HK-2 (cell line): Measurements from ENCODE around the gene DKK3.

Experiments
- DNase-seq: peaks from one replicate; pipeline ENCODE4 v3.0.0-alpha.2; 2018; ENCODE audit not compliant: unreplicated experiment

DKK3 gene

GRCh38 chr11:12003815-12004214 lies 4.6 kb downstream of the DKK3 start:
- DNase-seq = no peak

- DNase-seq = no peak
Measured at GRCh38 chr11:12003336-12003735, 5.1 kb downstream of the DKK3 start.

- no peak for DNase-seq
Measured at GRCh38 chr11:12001186-12001585, 7.2 kb downstream of the DKK3 start.

DNA sequence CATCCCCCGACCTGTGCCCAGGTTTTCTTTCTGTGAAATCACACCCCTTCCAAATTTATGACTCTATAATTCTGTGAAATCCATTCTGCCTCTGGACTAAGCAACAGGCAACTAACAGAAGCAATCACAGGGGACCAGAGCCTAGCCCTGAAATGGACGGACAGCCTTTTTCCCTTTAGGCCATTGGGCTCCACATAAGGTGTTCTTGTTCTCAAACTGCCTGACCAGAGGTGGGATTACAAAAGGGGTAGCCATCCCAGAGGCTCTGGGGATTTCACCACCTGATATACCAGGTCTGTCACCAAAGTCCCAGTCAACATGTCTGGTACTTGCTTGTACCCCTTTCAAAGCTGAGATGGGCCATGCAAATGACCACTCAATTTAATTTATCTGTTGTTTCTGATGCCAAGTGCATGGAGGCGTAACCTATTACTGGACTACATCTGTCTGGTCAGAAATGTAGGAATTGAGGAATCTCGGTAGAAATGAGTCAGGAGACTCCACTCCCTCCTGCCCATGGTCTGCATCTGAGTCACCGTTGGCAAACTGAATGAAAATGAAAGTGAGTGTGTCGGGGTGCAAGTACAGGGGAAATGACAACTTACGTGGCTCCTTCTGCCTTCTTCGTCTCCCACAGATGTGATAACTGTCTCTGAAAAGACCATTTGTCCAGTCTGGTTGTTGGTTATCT lies 10.2 kb downstream of the DKK3 start:
- no peak for DNase-seq

DNA sequence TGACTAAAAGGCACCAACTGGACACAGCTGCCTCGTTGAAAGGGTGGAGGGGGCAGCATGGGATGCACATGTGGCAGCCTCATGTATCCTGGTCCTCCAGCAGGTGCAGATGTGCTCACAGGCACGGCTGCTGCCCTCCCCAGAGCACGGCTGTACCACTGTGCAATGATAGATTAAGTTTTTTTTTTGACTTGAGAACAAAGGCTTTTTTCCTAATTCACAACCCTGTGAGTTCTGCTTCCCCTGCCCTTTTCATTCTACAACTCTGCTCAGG lies 11.4 kb downstream of the DKK3 start:
- DNase-seq = no peak

DNA sequence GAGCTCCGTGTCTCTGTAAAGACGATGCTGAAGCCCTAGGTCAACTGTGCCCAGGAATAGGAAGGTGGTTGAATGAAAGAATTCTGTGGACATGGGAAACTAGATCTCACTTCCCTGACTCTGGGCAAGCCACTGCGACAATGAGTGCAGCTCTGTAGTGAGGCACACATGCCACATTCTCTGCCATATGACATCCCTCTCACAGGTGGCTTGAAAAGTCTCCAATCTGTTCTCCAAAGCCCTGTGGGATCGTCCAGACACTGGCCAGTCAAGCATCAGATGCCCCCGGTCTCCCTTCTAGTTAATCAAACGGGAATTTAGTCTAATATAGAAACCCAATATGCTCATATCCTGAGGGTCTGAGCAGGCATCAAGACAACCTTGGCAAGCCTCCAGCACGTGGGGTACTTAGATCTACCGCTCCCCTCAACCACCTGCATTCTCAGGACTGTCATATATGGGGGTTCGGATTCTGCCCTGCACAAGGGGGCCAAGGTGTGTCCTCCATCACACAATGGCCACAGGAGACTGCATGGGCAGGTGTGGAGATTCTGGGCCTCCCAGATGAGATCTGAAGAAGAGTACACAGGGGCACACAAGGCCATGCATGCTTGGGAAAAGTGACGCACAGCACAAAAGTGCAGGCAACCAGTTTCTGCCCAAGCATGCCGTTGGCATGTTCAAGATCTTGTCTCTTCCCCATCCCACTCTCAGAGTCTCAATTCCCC lies 11.9 kb downstream of the DKK3 start:
- no peak for DNase-seq

DNA sequence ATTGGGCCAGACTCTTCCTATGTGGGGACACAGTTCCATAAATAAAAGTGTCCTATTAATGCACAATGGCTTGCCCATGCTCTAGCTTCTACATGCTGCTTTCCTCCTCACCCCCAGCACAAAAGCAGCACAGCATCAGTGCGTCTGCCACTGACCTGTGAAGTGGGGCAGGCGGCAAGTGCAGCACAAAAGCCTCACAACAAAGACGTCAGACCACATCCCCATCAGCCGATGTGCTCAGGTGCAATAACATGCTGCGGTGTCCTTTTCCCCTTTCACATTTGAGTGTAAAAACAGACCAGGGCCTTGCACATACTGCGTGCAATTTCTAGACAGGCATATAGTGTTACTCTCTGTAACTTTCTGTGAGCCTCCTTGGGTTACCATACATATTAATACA lies 12.8 kb downstream of the DKK3 start:
- no peak for DNase-seq

GRCh38 chr11:11993839-11994238 lies 14.6 kb downstream of the DKK3 start:
- DNase-seq = peak; percentile 57

- DNase-seq = peak; percentile 53
Measured at GRCh38 chr11:11992257-11993212, 15.9 kb downstream of the DKK3 start.

DNA sequence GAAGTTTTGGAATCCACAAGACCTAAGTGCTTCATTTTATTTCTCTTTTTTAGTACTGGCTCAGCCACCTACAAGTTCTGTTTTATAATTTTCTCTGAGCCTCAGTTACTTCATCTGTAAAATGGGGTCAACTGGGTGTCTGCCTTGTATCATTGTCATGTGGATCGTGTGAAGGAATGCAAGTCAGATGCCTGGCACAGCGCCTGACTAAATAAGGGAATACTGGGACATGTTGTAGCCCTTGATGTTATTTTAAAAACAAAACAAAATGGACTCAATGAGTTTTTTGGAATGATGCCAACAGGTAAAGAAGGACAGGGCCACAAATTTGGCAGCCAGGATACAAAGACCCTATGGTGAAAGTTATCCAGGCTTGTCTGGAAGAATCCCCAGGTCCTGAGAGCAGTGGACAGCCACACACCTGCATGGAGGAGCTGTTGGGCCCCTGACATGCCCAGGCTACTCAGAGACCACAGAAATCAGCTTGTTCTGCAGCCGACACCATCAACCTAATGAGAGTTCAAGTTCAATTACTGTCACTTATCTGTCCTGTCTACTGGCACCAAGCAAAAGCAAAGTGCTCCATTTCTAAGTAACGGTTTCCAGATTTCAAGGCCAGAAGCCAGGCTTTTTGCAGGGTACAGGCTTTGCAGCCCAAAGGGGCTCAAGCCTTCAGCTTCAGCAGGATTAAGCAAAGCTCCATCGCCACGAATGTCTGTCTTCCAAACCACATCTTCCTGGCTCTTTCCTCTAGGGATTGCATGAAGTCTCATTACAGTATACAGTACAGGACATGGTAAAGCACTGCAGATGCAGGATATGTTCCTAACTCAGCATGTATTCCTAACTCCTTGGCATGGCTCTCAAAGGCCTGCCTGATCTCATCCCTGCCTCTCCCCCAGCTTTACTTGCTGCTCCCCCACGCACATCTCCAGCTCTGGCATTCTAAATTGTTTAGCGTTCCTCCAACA lies 18.4 kb downstream of the DKK3 start:
- no peak for DNase-seq

GRCh38 chr11:11988681-11989261 lies 19.7 kb downstream of the DKK3 start:
- DNase-seq = no peak

DNA sequence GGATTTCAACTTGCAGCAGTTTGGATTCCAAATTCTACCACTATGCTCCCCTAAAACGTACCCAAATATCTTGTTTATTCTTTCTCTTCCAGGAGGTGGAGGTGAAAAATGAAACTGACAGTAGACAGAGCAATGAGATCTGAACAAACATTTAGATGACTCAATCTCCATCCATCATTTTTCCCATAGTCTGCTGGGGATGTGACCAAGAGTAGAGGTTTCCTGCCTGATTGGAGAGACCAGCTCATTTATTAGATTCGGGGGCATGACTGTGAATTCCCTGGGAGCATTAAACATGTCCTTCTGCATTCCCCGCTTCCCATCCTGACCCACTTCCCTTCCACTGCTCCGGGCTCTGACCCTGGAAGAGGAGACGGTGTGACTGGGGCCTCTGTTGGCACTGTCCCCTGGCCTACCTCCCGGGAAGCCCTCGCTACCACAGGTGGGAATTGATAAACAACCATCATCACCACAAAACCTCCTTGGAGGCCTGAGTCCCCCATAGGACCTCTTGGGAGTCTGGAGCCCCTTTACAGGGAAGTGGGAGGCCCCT lies 20.3 kb downstream of the DKK3 start:
- peak; percentile 65 for DNase-seq

GRCh38 chr11:11987503-11988022 lies 20.9 kb downstream of the DKK3 start:
- no peak for DNase-seq

- DNase-seq = no peak
Measured at GRCh38 chr11:11985954-11986949, 22.2 kb downstream of the DKK3 start.

- no peak for DNase-seq
Measured at GRCh38 chr11:11985016-11985715, 23.3 kb downstream of the DKK3 start.

DNA sequence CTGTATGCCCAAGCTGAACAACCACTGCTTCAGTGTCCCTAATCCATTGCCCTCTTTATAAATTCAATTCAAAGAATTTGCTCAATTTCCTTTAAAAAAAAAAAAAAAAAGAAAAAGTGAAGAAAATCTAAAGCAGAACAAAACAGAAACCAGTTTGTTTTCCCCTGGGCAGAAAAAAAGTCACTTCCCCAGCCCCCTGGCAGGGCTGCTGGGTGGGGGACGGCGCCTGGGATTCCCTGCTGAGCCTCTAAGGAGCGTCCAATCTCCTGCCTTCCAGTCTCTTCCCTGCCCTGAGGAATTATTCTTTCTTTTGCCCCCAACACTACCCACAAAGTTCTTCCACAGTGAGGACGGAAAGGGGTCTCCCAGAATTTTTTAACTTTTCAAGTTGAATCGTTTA lies 23.9 kb downstream of the DKK3 start:
- no peak for DNase-seq

GRCh38 chr11:11983427-11983826 lies 25.0 kb downstream of the DKK3 start:
- no peak for DNase-seq

GRCh38 chr11:11982975-11983374 lies 25.5 kb downstream of the DKK3 start:
- no peak for DNase-seq

DNA sequence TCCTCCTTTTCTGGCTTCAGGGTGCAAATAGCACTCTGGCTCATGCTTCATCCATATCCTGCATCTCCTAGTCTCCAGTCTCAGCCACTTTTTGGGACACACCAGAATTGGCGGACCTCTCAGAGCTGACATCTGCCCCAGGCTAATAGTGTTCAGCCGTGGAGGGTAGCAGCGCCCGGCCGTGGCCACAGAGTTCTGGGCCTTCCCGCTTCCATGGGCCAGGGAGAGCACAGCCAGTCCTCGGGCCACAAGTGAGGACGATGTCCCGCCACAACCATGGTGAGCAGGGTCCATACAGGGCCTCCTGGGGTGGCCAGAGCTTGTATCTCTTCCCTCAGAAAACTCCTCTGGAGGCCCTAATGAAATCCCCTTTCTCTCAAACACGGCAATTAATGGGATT lies 26.0 kb downstream of the DKK3 start:
- DNase-seq = no peak
